ENCODE measurements around the gene PEPD.

DNA sequence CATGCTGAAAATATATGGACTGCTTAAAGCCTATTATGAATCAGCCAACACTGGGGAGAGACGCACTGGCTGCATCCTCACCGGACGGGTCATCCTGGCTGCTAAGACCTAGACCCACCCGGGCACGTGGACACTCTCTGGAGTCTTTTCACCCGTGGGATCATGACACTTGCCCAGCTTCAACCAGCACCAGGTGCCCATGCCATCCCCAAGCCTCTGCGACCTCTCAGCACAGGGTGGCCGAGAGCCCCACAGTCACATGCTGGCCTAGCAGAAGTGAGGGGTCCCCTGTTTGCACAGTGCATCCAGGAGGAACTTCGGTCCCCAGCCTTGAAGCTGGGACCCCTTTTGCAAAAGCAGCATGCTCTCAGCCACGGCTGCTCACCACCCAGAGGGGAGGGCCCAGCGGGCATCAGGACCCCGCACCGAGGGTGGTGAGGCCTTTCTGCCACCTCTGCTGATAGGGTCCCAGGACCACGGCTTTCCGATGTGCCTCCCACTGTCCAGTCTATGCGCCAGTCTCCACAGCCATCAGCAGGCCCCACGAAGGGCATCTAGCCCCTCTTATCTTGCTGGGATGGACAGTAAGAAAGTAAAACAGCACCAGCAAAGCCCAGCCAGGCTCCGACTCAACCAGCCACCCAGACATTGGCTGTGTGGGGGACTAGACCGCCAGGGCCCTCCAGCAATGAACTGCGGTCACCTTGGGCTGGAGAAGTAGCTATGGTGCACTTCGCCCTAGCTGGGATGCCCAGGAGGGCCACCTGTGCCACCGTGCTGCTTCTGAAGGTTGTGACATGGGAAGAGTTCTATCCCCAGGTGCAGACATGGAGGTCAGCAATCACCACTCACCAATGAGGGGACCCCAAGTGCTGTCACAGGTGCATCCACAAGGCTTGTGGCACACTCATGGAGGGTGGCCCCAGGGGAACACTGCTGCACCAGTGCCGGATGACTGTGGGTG, 75.0 kb downstream of the PEPD start:
- TF ChIP-seq POLR2A (IDR thresholded peaks at IDR 0.05) (no peak), POLR2AphosphoS5 (IDR thresholded peaks at IDR 0.05) (no peak)
- TF ChIP-seq, protein P1, sequence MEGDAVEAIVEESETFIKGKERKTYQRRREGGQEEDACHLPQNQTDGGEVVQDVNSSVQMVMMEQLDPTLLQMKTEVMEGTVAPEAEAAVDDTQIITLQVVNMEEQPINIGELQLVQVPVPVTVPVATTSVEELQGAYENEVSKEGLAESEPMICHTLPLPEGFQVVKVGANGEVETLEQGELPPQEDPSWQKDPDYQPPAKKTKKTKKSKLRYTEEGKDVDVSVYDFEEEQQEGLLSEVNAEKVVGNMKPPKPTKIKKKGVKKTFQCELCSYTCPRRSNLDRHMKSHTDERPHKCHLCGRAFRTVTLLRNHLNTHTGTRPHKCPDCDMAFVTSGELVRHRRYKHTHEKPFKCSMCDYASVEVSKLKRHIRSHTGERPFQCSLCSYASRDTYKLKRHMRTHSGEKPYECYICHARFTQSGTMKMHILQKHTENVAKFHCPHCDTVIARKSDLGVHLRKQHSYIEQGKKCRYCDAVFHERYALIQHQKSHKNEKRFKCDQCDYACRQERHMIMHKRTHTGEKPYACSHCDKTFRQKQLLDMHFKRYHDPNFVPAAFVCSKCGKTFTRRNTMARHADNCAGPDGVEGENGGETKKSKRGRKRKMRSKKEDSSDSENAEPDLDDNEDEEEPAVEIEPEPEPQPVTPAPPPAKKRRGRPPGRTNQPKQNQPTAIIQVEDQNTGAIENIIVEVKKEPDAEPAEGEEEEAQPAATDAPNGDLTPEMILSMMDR (IDR thresholded peaks at IDR 0.05), result no peak
